Activated naive CD8-positive, alpha-beta T cell treated with anti-CD3 and anti-CD28 coated beads, Interleukin-2, amount 50 U/mL, for 16 hours (primary cell): Measurements from ENCODE around the gene CFAP46.
"Not testable (repeated sequence)": the region's sequence is repeated elsewhere in the genome, so short reads cannot be mapped to it uniquely, and the experiment has no call there.

Source experiments
- DNase-seq: peaks from one replicate; pipeline ENCODE4 v3.0.0-alpha.2; 2020; ENCODE audit warnings: low read depth, low spot score

CFAP46 gene

DNA sequence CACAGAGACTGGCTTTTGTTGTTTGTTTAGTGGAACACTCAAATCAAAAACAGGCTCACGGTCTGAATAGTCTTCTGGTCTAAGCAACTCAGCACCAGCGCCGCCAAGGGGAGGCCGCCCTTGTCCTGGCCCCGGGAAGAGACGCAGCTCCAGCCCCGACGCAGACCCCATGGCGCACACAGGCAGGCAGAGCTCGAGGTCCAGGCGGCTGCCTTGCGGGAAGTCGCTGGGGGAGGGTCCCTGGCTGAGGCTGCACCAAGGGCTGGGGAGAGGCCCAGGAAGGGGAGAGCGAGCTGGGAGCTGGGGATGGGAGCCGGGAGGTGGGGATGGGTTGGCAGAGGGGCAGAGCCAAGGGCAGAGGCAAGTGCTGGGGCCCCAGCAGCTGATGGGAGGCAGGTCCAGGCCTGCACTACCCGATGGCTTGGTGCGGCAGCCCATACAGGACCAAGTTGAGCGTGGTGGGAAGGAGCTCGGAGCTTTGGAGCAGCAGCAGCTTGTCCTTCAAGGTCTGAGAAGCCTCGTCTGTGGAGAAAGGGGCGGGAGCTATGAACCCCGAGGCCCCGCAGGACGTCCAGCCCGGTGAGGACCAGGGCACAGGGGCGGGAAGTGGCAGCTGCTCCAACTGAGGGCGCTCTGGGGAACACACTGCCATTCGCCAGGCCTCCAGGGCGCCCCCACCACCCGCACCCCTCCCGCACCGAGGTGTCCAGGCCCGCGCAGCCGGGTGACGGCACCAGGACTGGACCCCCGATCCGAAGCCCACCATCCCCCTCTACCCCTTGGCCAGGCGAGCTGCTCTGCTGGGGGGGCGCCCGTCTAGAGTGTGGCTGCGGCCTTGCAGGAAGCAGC, 133.8 kb downstream of the CFAP46 start:
- no peak for DNase-seq

DNA sequence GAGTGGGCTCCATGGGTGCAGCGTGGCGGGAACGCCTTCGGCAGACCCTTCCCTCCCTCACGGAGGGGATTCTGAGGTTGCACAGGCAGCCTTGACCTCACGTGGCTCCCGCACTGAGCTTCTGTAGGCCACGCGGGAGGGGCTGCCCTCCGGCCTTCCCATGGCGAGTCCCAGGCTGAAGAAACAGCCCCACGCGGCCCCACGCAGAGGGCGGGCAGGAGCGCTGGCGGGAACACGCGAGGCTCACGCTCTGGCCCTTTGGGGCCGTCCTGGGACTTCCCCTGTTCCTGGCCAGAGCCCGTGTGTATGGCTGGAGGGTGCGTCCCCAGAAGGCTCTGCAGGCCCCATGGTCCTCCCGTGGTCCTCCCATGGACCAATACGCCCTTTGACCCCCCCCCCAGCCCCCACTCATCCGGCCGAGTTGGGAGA, 134.7 kb downstream of the CFAP46 start:
- no peak for DNase-seq

DNA sequence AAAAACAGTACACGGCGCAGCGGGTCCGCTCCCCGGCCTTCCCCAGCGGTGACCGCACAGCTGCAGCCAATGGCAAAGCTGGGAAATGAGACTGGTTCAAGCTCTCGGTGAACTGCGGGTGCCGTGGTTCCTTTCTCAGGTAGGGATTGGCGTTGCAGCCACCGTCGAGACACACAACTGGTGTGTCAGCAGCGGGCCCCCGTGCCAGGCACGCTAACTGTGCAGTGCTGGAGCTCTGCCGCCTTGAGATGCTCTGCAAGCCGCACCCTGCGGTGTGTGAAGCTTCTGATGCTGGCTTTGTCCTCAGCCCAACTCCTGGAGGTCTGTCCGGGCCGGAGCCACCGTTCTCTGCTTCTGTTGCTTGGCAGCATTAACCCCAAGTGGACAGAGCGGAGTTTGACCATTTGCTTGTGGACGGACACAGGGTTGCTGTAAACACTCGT, 135.8 kb downstream of the CFAP46 start:
- DNase-seq = no peak

DNA sequence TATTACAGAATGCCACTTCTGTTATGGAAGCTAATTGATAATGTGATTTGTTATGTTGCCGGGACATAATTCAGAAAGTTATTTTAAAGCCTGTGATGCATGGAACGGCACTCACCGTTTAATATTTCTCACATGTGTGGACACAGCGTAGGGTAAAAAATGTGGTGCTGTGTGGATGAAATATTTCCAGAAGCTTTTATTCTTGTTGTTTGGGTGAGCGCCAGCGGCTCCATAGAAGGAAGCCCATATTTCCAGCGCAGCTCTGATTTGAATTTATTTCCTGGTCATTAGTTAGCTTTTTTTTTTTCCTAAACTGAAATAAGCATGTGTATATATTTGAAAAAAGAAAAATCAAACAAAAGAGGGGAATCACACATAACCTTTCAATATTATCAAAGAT, 136.3 kb downstream of the CFAP46 start:
- no peak for DNase-seq

DNA sequence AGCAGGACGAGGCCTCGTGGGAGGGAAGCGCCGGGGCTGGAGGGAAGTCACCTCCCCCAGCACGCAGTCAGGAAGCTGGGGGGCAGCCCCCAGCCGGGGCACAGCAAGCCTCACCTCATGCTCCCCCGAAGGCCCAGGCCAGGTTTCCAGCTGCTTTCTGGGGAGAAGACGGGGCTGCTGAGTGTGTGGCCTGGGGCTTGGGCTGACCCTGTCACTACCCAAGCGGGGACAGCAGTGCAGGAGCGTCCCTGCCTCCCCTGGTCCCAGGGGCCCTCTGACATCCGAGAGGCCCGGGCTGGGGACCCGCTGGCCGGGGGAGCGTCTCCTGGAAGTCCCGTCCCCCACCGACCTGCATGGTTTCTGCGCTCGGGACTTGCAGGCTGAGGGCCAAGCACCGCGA, 136.8 kb downstream of the CFAP46 start:
- DNase-seq = no peak

DNA sequence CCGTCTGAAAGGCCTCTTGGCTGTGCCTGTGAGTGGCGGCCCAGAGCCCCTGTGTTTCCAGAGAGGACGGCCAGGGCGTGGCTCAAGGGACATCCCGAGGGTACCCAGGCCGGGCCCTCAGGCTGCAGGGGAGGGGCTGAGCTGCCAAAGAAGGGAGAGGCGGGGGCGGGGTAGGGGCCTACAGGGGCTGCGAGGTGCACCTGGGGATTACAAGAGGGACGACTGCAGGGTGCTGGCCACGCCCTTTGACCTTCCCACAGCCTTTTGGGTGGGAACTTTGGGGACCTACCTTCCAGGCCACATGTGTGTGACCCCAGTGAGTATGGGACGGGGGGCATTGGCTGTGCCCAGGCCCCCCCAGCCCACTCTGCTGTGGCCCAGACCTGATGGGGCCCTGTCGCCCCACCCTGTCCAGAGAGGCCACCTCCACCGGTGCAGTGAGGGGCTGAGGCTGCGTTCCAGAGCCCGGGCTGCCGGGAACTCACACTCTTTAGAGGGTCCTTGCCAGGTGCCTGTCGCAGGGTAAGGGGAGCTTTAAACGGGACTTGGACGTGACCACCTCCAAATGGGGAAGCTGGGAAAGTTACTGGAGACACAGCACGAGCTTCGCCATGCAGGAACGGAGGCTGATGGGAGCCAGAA, 137.5 kb downstream of the CFAP46 start:
- DNase-seq = no peak

DNA sequence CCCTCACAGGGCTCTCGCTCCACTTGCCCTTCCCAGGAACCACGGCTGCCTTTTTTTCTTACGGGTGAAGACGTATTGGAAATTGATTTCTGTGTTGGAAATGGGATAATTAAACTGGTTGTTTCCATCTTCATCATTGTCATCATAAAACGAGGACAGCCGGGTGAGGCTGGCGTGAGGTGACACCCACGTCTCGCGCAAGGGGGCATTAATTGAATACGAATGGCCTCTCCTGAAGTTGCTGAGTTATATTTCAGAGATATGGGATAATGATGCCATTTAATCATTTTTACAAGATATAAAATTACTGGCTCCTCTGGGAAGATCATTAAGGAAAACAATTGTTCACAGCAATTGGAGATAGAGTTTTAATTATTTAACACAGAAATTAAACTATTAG, 138.1 kb downstream of the CFAP46 start:
- no peak for DNase-seq

DNA sequence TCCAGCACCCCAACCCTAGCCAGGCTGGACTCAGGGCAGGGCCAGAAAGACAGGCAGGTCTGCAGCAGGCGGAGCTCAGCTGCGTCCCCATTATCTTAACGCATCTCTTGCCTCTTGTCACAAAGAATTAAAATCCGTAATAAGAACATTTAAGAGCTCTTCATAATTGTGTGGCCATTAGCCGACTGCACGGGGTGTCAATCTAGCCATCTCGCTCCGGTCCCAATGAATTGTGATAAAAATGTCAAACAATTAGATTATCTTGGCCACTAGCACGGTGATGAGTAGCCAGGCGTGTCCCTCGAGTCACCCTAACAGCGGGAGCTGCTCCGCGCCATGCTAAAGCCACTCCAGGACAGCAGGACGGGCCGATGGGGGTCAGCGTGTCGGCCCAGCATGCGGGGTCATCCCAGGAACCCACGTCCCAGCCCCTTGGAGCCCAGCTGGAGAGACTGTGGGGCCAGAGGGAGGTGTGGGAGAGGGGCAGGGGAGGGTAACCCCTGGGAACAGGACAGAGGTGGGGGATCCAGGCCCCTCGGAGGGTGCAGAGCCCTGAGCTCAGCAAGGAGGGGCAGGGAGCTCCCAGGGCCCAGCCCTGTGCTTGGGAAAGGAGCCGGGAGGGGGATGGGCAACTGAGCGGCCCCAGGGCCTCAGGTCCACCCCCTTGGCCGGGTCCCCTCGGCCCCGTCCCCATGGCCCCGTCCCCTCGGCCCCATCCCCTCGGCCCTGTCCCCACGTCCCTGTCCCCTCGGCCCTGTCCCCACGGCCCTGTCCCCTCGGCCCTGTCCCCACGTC, 138.8 kb downstream of the CFAP46 start:
- DNase-seq = no peak

DNA sequence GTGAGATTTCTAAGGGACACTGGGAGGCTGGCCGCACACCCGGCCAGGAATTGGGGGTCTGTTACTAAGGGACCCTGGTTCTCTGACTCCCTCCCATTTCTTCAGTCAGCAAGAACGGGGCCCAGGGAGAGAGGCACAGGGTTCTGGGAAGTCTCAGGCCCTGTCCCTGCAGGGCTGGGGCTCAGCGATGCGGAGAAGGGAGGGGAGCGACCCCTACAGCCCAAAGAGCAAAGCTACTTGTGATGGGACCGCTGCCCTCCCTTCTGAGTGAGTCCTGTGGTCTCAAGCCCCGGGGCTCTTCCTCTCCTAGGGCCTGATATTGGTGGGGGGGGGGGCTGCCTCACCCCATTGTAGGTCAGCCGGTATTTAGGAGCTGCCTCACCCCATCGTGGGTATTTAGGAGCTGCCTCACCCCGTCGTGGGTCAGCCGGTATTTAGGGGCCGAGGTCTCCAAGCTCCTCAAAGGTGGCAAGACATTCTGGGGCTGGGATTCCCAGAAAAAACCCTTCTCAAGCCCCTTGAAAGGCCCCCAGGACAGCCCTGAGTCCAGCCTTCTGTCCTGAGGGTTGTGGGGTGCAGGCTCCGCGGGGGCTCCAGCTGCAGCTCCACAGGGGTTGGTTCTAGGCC, 139.6 kb downstream of the CFAP46 start:
- DNase-seq = no peak

DNA sequence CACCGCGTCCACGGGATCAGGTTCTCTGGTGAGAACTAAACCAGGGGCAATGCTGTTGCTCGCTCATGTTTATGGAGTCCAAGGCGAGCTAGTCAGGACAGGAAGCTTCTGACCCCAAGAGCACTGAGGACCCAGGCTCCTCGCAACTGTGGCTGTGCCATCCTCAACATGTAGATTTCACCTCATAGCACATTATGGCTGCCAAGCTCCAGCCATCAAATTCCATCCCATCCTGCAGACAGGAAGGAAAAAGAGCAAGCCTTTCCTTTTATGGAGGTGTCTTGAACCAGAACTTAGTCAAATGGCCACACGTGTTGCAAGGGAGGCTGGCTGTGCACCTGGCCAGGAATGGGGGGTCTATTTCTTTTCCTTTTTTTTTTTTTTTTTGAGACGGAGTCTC, 140.3 kb downstream of the CFAP46 start:
- no peak for DNase-seq

DNA sequence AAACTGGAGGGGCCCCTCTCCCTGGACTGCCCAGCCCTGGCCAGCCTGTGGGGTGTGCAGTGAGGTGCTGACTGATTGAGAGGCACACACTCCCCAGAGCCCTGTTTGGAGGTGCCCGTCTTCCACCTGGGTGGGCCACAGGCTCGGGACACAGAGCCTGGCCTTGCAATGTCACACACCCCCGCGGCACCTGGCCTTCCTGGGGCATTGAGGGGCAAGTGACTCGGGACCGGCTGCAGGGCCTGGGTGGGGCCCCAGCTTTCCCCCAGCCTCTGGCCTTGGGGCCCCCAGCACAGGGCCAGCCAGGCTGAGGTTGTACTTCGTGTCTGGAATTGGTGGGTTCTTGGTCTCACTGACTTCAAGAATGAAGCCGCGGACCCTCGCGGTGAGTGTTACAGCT, 142.5 kb downstream of the CFAP46 start:
- no peak for DNase-seq

DNA sequence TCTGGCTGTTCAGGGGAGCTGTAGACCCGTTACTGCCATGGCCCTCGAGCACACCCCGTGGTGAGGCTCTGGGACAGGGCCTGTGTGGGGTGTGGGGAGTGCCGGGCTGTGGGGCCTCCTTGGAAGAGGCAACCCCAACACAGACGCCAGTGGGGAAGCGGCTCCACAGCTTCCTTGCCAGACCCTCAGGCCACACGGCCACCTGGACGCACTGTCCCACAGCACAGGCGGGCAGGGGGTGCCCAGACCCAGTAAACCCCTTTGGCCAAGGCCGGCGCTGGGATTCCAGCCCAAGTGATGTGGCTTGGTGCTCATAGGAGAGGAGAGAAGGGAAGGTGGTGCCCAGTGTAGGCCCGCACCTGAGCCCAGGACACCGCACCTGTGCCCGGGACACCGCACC, 143.5 kb downstream of the CFAP46 start:
- DNase-seq = no peak

DNA sequence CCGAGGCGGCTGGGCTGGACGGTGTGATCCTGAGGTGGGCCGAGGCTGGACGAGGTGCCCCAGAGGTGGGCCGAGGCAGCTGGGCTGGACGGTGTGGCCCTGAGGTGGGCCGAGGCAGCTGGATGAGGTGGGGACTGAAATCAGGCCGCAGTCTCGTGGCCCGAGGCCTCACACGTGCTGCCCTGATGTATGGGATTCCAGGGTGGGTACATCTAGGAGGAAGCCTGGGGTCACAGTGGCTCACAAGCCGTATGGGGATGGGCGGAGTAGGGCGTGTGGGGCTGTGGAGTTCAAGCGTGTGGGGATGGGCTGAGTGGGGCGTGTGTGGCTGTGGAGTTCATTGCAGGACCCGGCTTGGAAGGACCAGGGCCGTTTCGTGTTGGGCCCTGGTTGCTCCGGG, 144.0 kb downstream of the CFAP46 start:
- no peak for DNase-seq

DNA sequence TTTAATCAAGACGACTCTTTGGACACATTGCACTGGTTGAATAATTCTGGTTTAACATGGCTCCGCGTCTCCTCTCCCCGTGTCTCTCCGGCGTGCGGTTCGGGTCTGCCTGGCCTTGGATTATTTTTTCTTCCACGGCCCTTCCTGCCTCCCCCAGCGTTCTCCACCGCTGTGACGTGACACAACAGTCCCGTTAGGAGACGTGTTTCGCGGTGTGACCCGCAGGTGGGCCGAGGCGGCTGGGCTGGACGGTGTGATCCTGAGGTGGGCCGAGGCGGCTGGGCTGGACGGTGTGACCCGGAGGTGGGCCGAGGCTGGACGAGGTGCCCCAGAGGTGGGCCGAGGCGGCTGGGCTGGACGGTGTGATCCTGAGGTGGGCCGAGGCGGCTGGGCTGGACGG, 144.4 kb downstream of the CFAP46 start:
- not testable (repeated sequence) for DNase-seq

DNA sequence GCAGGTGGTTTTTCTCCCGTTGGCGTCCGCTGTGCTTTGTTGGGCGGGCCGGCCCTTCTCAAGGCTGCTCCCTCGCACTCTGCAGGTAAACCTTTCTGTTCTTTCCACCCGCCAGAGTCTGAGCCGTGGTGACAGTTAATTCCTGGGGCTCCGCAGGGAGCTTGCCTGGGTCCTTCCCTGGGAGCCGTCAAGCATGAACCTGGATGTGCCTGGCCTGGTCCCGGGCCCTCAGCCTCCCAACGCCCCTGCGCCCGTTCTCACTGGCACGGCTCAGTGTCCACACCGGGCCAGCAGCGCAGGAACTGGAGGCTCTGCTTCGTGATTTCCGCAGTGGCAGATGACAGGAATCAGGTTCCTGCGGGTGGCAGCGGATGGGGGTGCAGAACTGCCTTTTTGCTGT, 145.5 kb downstream of the CFAP46 start:
- DNase-seq = no peak

DNA sequence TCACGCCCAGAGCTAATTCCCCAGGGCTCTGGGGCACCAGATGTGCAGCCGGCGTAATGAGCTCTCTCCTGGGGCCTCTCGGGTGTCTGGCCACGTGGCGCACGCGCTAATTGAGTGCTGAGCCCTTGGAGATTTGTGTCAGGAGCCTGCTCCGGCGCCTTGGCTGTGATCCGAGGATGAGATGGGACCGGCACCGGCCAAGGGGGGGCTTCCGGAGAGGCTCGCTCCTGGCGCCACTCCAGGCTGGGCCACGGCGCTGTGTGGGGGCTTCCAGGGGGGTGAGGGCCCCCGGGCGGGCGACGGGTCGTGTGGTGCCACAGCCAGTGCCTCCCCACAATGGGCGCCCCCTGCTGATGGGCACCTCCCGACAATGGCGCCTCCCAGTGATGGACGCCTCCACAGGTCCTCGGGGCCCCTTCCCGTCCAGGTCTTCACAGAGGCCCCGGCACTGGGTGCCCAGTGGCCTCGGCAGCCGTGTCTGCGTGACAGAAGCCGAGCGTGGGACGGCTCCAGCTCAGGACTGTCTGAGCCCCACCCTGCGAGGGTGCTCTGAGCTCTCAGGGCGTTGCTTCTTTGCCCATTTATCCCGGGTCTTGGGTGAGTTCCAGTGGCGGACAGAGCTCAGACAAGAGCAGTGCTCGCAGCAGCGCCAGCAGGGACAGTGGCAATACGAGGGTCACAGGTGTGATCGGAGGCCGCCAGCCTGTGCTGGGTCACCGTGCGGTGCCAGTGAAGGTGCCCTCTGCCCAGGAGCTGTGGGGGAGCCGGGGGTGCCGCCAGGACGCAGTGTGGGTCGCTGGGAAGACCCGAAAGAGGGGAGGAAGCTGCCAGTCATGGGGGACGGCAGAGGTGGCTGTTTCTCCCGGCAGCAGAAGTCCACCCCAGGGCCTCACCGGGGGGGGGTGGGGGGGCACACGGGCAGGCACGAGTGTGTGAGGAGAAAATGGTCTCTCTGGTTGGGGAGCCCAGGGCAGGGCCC, 148.2 kb downstream of the CFAP46 start:
- DNase-seq = no peak

DNA sequence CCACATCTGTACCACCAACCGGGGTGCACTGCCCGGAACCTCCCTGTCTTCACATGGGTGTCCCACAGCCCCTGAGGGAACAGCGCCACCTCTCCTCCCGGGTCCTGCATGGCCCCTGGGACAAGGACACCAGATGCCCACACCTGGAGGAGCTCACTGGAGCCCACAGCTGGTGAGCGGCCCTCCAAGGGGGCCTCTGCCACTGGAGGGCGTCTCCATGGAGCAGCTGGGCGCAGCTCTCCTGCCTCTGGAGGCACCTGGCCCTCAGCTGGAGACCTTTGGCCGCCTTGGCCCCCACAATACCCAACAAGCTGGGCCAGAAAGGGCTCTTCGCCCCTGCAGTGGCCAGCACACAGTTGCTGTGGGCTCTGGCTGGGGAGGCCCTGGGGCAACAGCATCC, 149.2 kb downstream of the CFAP46 start:
- DNase-seq = no peak

DNA sequence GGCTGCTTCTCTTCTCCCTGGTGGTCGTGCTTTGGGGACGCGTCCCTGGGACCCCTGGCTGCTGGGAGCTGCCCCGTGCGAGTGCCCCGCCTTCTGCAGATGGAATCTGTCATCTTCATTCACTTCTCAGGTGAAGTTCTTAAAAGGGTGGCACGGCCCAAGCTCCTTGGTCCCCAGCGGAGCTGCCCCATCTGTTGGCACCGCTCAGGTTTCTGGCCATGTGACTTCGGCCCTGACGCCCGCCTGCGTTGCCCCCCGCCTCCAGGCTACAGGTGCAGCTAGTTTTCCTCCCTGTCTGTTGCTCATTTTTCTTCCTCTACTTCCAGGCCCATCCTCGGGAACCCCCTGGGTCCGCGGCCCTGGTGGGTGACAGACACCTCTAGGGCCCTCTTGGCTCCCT, 149.6 kb downstream of the CFAP46 start:
- DNase-seq = no peak

DNA sequence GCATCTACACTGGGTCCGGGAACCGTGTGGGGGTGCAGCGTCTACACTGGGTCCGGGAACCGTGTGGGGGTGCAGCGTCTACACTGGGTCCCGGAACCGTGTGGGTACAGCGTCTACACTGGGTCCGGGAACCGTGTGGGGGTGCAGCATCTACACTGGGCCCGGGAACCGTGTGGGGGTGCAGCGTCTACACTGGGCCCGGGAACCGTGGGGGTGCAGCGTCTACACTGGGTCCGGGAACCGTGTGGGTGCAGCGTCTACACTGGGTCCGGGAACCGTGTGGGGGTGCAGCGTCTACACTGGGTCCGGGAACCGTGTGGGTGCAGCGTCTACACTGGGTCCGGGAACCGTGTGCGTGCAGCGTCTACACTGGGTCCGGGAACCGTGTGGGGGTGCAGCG, 150.3 kb downstream of the CFAP46 start:
- not testable (repeated sequence) for DNase-seq

DNA sequence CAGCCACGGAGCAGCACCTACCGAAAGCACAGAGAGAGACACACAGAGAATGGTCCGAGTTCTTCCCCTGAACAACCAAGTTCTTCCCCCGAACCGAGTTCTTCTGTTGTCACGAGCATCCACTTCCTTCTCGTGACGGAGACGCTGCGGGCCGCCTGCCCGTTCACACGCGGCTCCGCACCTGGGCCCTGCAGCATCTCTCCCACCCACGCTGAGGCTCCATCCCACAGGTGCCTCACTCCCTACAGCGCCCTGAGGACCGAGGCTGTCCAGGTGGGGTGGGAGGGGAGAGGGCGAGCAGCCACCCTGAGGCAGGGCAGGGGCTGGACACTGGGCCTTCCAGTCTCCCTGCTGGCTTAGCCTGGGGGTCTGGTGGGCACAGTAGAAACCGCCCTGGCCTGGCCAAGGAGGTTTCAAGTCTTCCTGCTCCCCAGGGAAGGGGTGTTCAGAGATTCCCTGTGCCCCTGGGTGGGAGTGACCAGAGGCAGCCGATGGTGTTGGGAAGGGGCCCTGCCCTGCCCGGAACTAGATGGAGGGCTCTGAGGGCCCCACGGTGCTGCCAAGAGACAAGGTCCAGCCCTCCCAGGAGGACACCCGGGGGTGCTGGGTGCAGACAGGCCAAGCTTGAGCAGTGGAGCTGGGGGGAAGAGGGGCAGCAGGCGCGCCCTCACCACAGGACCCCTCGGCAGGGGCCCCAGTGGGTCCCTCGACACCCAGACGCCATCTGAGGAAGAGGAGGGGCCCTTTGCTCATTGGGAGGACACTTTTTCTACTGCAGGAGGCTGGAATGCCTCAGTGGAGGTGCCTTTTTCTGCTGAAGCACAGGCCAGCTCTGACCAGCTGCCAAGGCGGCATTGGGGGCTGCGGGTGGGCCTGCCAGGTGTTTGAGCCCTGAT, 151.2 kb downstream of the CFAP46 start:
- no peak for DNase-seq
